PC-3 (cell line): Measurements from ENCODE around the gene AKNA. TPM values are rescaled to one million over a fixed set of nuclear protein-coding genes. Genes with fewer than 3 reads are reported as not detected.

Experiments used
- ATAC-seq: fragments of 200-7000 bp; cut with Tn5 transposase; 2 replicates; pipeline ENCODE4 v1.9.1; 2020; ENCODE audit warnings: mild to moderate bottlenecking, moderate library complexity
- BruUV-seq: library from RNA; stranded (reverse); fragments of 400-500 nt; replicated peaks from 2 replicates; lab custom pipeline; 2021; lab: Mats Ljungman, UMichigan
- CTCF ChIA-PET: fragments of 300-600 bp; sonication (Branson Sonifier 250); formaldehyde crosslinking; loops from one replicate; lab custom pipeline; 2022; ENCODE audit warnings: antibody characterized with exemption; lab: Charles Lee
- POLR2A ChIA-PET: fragments of 300-600 bp; sonication (Branson Sonifier 250); formaldehyde crosslinking; loops from one replicate; lab custom pipeline; 2022; ENCODE audit warnings: antibody characterized with exemption; ENCODE audit not compliant: unreplicated experiment; lab: Charles Lee
- DNase-seq: peaks from one replicate; pipeline ENCODE4 v3.0.0-alpha.2; 2015
- H2AFZ ChIP-seq: fragments of 300-600 bp; sonication (generic); 2 replicates; pipeline ENCODE4 v1.6.0; 2016; ENCODE audit warnings: antibody characterized with exemption, low read length
- H3F3A ChIP-seq: fragments of 300-600 bp; sonication (generic); one replicate; pipeline ENCODE4 v1.6.0; 2017; ENCODE audit warnings: antibody characterized with exemption, low read length, control low read depth, mild to moderate bottlenecking; ENCODE audit not compliant: unreplicated experiment
- H3K27ac ChIP-seq: fragments of 300-600 bp; sonication (generic); 2 replicates; pipeline ENCODE4 v1.5.1; 2016; ENCODE audit warnings: mild to moderate bottlenecking, low read length
- H3K27me3 ChIP-seq: fragments of 300-600 bp; sonication (generic); 2 replicates; pipeline ENCODE4 v1.6.1; 2016; ENCODE audit warnings: low read length, mixed read lengths
- H3K36me3 ChIP-seq: fragments of 300-600 bp; sonication (generic); 2 replicates; pipeline ENCODE4 v1.6.1; 2016; ENCODE audit warnings: low read depth, mixed run types, low read length, mixed read lengths
- H3K4me1 ChIP-seq: fragments of 300-600 bp; sonication (generic); 2 replicates; pipeline ENCODE4 v1.5.1; 2016; ENCODE audit warnings: low read length; ENCODE audit not compliant: insufficient read depth
- H3K4me2 ChIP-seq: fragments of 300-600 bp; sonication (generic); 2 replicates; pipeline ENCODE4 v1.6.0; 2016; ENCODE audit warnings: low read length
- H3K4me3 ChIP-seq: fragments of 300-600 bp; sonication (generic); 2 replicates; pipeline ENCODE4 v1.5.1; 2016; ENCODE audit warnings: mild to moderate bottlenecking, low read length, mixed read lengths
- H3K79me2 ChIP-seq: fragments of 300-600 bp; sonication (generic); 2 replicates; pipeline ENCODE4 v1.6.1; 2017; ENCODE audit warnings: low read length, mixed read lengths
- H3K9ac ChIP-seq: fragments of 300-600 bp; sonication (generic); 2 replicates; pipeline ENCODE4 v1.6.0; 2016; ENCODE audit warnings: mild to moderate bottlenecking, low read length
- H3K9me2 ChIP-seq: fragments of 300-600 bp; sonication (generic); replicated peaks from 2 replicates; pipeline ENCODE4 v1.6.1; 2016; ENCODE audit warnings: mixed run types, low read length, mixed read lengths
- H3K9me3 ChIP-seq: fragments of 300-600 bp; sonication (generic); 2 replicates; pipeline ENCODE4 v1.6.1; 2016; ENCODE audit warnings: low read length, mixed read lengths
- H4K20me1 ChIP-seq: fragments of 300-600 bp; sonication (generic); 2 replicates; pipeline ENCODE4 v1.6.1; 2016; ENCODE audit warnings: low read length, mixed read lengths
- CTCF ChIP-seq: fragments of 300-600 bp; sonication (generic); conservative IDR thresholded peaks from 2 replicates; pipeline ENCODE4 v1.5.1; 2017; ENCODE audit warnings: antibody characterized with exemption, low read depth, mild to moderate bottlenecking, low read length
- EZH2 ChIP-seq: fragments of 300-600 bp; sonication (generic); IDR thresholded peaks from one replicate; pipeline ENCODE4 v1.6.1; 2017; ENCODE audit warnings: antibody characterized with exemption, mild to moderate bottlenecking, low read length; ENCODE audit not compliant: unreplicated experiment
- EZH2phosphoT487 ChIP-seq: fragments of 300-600 bp; sonication (generic); IDR thresholded peaks from 2 replicates; pipeline ENCODE4 v1.6.1; 2018; ENCODE audit warnings: mild to moderate bottlenecking, antibody characterized with exemption, low read length, borderline replicate concordance
- intact Hi-C: fragments of 100-400 bp; cut with micrococcal nuclease; formaldehyde crosslinking; loops from 2 replicates; pipeline ENCODE4 v1.9.0; 2023
- total RNA-seq: library from RNA; depleted of rRNA; stranded (reverse); fragments of >200 nt; gene quantifications from 2 replicates; pipeline ENCODE4 v1.2.3, GENCODE V29; 2014

The AKNA gene
- total RNA-seq, 1 experiment from 2014 or later = 9.1 TPM

- TF ChIP-seq CTCF (no peak), EZH2phosphoT487 (no peak), EZH2 (no peak)
- BruUV-seq = no TSS peak
- no peak overlapping the region for H3K9ac ChIP-seq
- no peaks in the 10 kb centered on the region for H3K9me2 ChIP-seq
- H3F3A ChIP-seq = no peaks in the 10 kb centered on the region
- CTCF ChIA-PET = interaction anchor here (0.6 kb wide), 1 partner anchor 24 kb away, joined by 6 read pairs; no protein-coding TSS in a partner anchor
- H2AFZ ChIP-seq = no peak overlapping the region
- H3K4me2 ChIP-seq = no peak overlapping the region
- no peak overlapping the region for H3K4me3 ChIP-seq
- H3K27ac ChIP-seq = no peak overlapping the region
- no peaks in the 10 kb centered on the region for H3K9me3 ChIP-seq
- ATAC-seq (no peak), DNase-seq (no peak)
- no peaks in the 10 kb centered on the region for H4K20me1 ChIP-seq
- intact Hi-C loops = no loop called here
- H3K36me3 ChIP-seq = no peaks in the 10 kb centered on the region
- POLR2A ChIA-PET = no interaction called here
- no peaks in the 10 kb centered on the region for H3K79me2 ChIP-seq
- H3K27me3 ChIP-seq = no peaks in the 10 kb centered on the region
- H3K4me1 ChIP-seq = no peaks in the 10 kb centered on the region
Measured at GRCh38 chr9:114314881-114315722, 72.7 kb downstream of the AKNA start.

GRCh38 chr9:114314256-114314867, 73.4 kb downstream of the AKNA start:
- H3K9me3 ChIP-seq = no peaks in the 10 kb centered on the region

More at GRCh38 chr9:114314256-114314867, 73.4 kb downstream of the AKNA start:
- Histone ChIP-seq H4K20me1 (no peaks in the 10 kb centered on the region), H3K79me2 (no peaks in the 10 kb centered on the region), H3K4me3 (no peak overlapping the region), H3K9ac (no peak overlapping the region), H2AFZ (no peak overlapping the region), H3F3A (no peaks in the 10 kb centered on the region), H3K4me1 (no peaks in the 10 kb centered on the region), H3K4me2 (no peak overlapping the region), H3K9me2 (no peaks in the 10 kb centered on the region), H3K36me3 (no peaks in the 10 kb centered on the region), H3K27me3 (no peaks in the 10 kb centered on the region), H3K27ac (no peak overlapping the region)
- no peak for TF ChIP-seq EZH2phosphoT487
- no peak for TF ChIP-seq EZH2
- TF ChIP-seq CTCF = no peak
- ChIA-PET POLR2A (no interaction called here), CTCF (interaction anchor here (0.6 kb wide), 1 partner anchor 24 kb away, joined by 6 read pairs; no protein-coding TSS in a partner anchor)
- DNase-seq (no peak), ATAC-seq (no peak)
- BruUV-seq = no TSS peak
- intact Hi-C loops = no loop called here
